Heart left ventricle (tissue), 13 donors: Measurements from ENCODE around the gene LRRC37B.
"Not testable (repeated sequence)": the region's sequence is repeated elsewhere in the genome, so short reads cannot be mapped to it uniquely, and the experiment has no call there.

ENCODE experiments used
- CTCF ChIP-seq, 12 donors: fragments of 200-600 bp; sonication (generic) in 4 of 12; IDR thresholded peaks; one replicate each; pipeline versions ENCODE4 v1.5.0 to v1.8.0; 2018 to 2022; ENCODE audit warnings: antibody characterized with exemption in 12 of 12, mild to moderate bottlenecking in 5 of 12
- POLR2A ChIP-seq, 2 donors: fragments of 450-650 bp; IDR thresholded peaks; one replicate each; pipeline ENCODE4 v1.6.1; 2017; ENCODE audit warnings: antibody characterized with exemption in 2 of 2, mild to moderate bottlenecking in 2 of 2, moderate library complexity in 2 of 2
- donor health status: ischemic (EF 13 %, LVEDD 7.1; RV severe dilation, severe dysfunction).
- donor health status: DM: no; HTN: yes; CAD: no.
- donor health status: DM: no; HTN: no; CAD: no.
- donor health status: ischemic (EF 25% LVEDD 6.9; RV normal size, moderate dysfunction).
- donor health status: ischemic (EF 25% LVEDD 5.7; RV mildly dilated, moderate dysfunction).
- donor health status: ischemic (EF 35%, LVEDD 5.7; RV mildly dilated, moderate dysfunction).
- donor health status: nonischemic (EF 11% LVEDD 7.7; RV severe dilation, severe dysfunction).
- donor health status: DM: yes; HTN: yes; CAD: no.
- donor health status: PGD.
- donor health status: ischemic (EF 29% LVEDD 5.4; RV normal size, mild dysfunction).
- donor health status: nonischemic (EF 23%, LVEDD 6.1; RV moderate dilation, normal function).

- TF ChIP-seq CTCF, POLR2A (IDR thresholded peaks at IDR 0.05): not testable (repeated sequence)
Measured at GRCh38 chr17:32057460-32058105, 50.4 kb downstream of the LRRC37B start.
